Dermis microvascular lymphatic vessel endothelial cell (primary cell): ENCODE results near the gene PRIM2. TPM values are rescaled to one million over a fixed set of nuclear protein-coding genes. Genes with fewer than 3 reads are reported as not detected.
"Not testable (repeated sequence)": the region's sequence is repeated elsewhere in the genome, so short reads cannot be mapped to it uniquely, and the experiment has no call there.

Experiments used
- DNase-seq, 2 donors: peaks; one replicate each; pipeline versions ENCODE4 v3.0.0 to v3.0.0-alpha.2; 2010; ENCODE audit warnings: low read depth in 2 of 2
- total RNA-seq: library from RNA; depleted of rRNA; stranded (reverse); fragments of >200 nt; gene quantifications from 2 replicates; pipeline ENCODE4 v1.2.1, GENCODE V29; 2014

Gene PRIM2
- total RNA-seq, 1 donor from 2014 or later: 17.1 TPM

DNA sequence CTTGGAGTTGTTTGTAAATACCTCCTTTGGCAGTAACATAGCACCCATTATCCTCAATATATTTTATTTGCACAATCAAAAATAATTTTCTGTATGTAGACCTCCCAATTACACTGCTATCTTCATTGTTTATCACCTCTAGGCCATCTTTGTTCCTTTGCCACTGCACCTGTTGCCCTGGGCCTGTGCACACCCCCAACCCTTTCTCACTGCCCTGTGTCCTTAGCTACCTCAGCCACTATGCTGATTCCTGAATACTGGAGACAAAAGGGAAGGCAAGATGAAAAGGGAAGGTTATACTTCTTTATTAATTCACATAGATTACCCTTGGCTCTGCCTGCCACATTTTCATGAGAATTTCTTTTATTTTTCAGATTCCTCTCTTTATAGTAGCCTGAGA, 127.9 kb downstream of the PRIM2 start:
- DNase-seq: not testable (repeated sequence)

DNA sequence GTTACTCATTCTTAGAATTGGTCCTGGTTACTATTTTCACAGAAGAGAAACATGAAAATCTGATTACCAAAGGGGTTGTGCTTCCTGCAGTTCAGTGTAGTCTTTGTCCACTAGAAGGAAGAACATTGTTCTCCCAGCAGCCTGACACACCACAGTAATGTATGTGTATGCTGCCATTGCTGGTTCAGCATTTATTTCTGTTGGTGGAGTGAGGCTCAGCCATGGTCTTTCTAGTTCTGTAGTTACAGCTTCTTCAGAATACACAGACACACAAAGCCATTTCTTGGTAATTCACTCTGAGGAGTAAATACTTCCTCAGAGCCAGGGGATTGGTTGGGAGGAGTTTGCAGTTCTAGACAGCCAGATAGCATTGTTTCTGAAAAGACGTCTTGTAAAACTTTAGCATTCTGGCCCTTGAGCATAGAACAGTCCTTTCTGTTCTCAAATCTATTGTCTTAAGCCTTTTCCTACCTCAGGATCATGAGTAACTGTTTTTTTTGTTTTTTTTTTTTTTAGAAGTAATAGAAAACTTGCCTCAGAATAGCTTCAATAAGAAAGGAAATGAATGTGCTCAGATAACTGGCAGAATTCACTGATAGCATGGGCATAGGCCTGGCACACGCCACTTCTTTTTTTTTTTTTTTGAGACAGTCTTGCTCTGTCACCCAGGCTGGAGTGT, 128.5 kb downstream of the PRIM2 start:
- peak in 1 of 2 donors; percentile 38 for DNase-seq

DNA sequence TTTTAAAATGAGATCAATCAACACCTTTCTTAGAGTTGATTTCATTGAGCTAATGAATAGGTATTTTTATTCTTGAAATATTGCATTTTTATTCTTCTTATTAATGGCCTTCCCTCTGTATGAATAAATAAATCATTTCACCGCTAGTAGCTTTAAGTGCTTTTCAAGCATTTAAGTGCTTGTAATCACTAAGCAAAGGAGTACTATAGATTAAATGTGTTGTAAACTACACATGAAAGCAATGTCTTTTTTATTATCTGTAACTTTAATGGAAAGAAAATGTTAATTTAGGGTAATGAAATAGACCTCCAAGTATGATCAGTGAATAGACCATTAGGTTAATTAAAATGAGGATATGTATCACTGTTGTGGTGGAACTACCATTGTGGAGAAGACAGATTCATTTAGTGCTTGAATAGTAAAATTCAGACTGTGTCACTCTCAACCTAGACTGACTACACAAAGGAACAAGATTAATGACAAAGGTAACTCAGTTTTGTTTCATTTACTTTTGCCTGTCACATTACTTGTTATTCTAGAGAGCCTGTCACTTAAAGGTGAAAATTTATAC, 132.2 kb downstream of the PRIM2 start:
- DNase-seq: not testable (repeated sequence)

DNA sequence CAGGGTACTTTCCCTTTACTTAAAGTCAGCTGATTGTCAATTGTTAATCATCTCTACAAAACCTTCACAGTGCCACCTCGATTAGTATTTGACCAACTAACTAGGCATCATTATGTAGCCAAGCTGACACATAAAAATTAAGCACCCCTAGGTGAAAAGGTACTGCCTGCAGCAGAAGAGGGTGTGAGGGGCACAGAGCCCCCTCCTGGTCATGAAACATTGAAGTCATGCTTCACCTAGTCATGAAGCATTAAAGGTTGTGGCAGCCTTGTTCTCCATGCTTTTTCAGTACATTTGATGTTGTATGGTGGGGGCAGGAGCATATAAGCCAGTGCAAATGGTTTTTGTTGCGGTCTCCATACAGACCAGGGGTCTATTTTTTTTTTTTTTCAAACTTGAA, 142.4 kb downstream of the PRIM2 start:
- not testable (repeated sequence) for DNase-seq

DNA sequence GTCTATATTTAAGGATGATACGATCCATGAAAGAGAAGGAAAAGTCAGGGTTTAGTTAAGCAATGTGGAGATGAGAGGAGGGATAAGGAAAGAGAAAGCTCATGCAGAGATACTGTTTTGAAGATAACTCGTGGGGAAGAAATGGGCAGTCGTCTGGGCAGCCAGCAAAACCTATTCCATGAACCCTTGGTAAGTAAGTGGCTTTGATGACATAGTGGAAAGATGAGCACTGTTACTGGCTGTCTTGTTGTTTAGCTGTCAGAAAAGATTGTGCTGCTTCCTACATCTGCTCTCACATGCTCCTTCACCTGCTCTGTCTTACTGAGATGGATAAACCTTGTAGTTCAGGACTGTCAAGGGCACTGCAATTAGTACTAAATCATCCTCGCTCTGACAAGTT, 143.6 kb downstream of the PRIM2 start:
- DNase-seq: not testable (repeated sequence)

DNA sequence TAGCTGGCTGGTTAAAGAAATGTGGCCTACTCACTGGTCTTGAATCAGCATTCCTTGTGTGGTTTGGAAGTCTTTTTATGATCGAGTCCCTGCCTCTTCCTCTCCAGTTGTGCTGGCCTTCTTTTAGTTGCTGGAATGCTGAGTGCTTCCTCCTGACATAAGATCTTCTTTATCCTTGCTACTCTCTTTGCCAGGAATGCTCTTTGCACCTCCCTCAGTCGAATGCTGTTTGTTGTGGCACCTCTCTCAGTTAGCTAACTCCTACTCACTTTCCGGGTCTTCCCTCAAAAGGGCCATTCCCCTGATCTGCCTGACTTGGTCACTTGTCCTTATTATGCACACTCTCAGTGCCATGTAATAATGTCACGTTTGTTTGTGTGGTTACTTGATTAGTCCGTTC, 146.4 kb downstream of the PRIM2 start:
- not testable (repeated sequence) for DNase-seq

DNA sequence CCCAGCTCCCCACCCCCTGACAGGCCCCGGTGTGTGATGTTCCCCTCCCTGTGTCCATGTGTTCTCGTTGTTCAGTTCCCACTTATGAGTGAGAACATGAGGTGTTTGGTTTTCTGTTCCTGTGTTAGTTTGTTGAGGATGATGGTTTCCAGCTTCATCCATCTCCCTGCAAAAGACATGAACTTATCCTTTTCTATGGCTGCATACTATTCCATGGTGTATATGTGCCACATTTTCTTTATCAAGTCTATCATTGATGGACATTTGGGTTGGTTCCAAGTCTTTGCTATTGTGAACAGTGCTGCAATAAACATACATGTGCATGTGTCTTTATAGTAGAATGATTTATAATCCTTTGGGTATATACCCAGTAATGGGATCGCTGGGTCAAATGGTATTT, 148.5 kb downstream of the PRIM2 start:
- DNase-seq: not testable (repeated sequence)

DNA sequence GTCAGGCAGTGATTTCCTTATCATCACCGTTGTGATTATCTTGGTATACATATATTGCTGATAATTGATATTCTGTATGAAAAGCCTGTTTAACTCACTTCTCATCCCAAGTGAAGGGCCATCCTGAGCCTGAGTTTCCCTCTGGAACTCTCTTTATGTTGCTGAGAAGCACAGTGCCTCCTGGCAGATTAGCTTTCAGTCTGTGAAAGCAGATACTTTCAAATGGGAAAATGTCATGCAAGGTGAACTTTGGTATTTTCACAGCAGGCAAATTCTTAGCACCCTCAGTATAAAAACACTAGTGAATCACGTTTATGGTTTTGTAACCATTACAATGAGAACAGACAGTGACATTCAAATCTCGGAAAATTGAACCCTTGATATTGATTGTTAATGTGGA, 151.6 kb downstream of the PRIM2 start:
- no peak for DNase-seq

DNA sequence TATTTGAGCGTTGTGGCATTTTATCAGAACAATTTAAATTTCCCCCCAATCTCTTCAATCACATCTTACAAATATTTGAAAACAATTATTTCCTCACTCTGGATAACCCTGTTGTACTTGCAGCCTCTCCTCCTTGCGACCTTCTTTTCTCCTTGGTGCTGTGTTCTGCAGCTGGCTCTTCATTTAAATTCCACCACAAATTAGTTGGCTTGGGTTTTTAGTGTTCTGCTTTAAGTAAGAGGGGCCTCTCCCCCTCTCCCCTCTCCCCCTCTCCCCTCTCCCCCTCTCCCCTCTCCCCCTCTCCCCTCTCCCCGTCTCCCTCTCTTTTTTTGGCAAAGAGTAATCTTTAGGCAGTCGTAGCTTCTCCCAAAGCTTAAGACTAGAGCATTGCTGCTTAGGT, 152.7 kb downstream of the PRIM2 start:
- DNase-seq: not testable (repeated sequence)

DNA sequence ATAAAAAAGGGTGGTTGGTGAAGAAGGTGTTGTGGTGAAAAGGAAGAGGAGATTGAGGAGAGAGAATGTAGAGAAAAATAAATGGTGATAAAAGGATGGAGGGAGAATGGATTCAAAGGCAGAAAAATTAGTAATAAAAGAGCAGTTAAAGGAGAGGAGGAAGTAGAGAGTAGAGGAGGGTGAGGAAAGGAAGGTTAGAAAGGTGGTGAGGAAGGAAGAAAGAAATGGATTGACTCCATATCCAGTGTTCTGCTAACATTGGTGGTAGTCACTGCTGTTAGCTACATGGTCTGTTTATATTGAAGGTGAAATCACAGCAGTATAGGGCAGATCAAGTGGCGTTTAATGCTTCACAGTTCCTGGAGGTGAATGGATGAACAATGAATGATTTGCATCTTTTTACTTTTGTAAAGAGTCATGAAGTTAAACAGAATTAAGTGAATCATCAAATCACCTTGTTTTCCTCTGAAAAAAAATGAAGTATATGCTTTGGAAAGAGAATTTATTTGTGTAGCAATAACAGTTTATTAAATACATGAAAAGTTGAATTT, 154.0 kb downstream of the PRIM2 start:
- DNase-seq: not testable (repeated sequence)

DNA sequence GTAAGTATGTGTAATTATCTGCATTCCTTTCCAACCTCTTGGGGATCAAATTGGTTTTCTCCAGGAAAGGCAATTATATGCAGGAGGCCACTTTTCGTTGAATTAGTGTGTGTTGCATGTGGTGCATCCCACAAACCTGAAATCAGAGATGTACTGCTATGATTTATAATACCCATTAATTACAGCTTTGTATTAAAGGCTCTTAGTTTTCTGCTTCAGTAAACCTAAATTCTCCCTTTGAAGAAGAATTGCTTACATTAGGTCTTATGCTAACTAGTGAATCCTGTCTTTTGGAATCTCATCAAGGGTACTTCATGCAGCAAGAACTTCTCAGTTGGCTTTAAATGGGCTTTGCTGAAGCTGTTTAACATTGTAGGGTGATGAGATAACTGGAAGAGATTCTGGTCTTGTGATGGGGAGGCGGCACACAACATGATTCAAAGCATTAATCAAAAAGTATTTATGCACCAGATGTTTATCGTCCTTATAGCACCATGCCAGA, 155.5 kb downstream of the PRIM2 start:
- DNase-seq: peak in 1 of 2 donors; percentile 11

DNA sequence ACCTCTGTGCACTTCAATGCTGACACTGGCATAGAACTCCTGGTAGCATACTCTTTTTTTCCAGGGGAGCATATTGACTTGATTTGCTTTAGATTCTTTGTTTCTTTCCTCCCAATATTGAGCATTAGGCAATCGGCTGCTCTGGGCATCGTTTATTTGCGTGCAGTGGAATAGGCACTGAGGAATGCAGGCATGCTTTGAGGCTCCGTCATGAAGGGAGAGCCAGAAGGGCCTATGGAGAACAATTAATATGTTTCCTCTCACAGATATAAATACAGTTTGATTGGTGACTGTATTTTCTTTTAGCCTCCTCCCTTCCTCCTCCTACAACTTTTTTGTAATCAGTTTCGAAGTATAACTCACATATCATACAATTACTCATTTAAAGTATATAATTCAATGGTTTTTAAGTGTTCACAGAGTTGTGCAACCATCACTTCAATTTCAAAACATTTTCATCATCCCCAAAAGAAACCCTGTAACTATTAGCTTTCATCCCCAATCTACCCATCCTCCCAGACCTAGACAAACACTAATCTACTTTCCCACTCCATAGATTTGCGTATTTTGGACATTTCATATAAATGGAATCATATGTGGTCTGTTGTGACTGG, 157.5 kb downstream of the PRIM2 start:
- not testable (repeated sequence) for DNase-seq

DNA sequence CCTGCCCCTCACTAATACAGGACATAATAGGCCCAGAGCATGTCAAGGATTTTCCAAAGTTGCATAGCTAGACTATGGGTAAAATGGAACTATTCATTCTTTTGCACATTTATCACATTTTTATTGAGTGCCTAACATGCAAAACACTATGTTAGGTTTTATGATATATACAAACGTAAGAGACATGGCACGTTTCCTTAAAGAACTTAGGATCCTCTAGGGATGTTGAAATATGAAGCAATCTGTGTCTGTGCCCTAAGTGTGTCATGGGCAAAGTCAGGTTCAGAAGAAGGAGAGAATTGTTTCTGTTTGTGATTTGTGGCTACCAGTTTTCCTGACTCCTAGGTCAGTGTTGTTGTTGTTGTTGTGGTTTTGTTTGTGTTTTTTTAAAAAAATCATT, 158.2 kb downstream of the PRIM2 start:
- not testable (repeated sequence) for DNase-seq

DNA sequence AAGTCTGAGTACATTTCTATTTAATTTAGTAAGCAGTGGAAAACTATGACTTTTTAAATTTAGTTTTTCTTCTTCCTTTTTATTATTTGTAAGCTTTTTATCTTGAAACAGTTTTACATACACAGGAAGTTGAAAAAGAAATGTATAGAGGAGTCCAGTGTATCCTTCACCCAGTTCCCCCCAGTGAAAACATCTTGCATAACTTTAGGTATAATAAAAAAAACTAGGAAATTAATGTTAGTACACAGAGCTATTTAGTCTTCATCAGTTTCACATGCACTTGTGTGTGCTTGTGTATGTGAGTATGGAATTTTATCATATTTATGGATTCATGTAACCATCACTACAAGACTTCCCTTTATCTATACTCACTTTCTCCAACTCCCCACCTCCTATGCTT, 162.8 kb downstream of the PRIM2 start:
- DNase-seq: not testable (repeated sequence)

DNA sequence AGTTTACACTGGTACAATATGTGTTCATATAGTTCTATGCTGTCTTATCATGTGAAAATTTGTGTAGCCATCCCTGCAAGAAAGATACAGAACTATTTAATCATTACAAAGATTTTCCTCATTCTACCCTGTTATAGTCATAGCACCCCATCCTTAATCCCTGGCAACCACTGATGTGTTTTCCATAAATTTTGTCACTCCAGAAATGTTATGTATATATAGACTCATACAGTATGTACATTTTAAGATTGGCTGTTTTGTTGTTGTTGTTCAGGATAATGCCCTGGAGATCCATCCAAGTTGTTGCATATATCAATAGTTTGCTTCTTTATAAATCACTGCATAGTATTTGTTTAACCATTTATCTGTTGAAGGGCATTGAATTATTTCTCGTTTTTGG, 163.7 kb downstream of the PRIM2 start:
- DNase-seq: not testable (repeated sequence)

DNA sequence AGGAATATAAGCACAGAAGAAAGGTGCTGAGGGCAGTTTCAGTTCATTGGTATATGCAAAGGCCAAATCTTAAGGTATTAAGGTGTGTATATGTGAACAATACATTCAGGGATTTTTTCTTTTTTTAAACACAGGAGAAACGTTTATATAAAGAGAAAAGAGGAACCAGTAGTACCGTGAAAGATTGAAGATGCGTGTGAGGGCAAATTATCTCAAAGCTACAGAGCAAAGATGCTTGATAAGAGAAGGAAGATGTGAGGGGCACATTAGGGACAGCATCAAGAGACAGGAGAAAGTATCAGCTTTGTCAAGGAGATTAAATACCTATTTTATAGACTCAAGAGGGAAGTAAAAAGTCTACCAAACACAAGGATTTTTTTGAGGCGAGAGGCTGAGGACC, 165.0 kb downstream of the PRIM2 start:
- not testable (repeated sequence) for DNase-seq

DNA sequence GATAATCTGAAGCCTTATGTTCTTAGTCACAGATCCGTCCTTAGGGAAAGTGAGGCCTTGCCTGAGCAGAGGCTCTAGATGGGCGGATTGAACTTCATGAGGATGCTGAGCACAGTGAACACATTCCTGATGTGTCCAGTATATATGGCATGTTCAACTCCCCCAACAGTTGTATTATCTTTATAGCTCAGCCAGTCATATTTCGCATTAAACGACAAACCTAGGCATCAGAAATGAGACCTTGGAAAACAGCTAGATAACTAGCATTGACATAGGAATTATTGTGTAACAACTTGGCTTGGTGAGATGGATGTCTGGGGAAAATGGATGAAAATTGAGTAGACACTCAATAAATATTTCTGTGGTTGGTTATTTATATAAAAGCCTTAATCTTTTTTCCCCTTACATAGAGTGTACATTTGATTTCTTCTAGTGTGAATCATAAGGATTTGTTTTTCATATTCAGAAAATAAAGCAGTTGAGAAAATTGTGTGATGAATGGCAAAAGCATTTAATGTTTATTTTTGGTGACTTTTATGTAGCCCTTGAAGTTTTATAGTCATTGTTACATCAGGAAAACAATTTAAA, 169.2 kb downstream of the PRIM2 start:
- not testable (repeated sequence) for DNase-seq

DNA sequence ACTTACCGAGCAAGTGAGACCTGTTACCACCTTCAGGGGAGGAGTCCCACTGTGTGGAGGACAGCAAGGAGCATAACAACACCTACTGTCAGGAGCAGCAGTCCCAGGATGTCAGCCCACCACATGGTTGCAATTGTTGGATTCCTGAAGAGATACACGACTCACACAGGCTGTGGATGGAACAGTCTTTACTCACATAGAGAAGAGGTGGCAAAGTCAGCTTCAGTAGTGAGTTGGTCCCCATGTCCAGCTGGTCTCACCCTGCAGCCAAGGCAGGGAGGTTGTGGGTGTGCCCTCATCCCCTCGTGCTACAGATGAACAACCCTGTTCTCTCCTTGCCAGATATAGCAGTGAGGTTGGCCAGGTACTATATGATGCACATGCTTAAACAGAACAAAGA, 171.1 kb downstream of the PRIM2 start:
- not testable (repeated sequence) for DNase-seq

DNA sequence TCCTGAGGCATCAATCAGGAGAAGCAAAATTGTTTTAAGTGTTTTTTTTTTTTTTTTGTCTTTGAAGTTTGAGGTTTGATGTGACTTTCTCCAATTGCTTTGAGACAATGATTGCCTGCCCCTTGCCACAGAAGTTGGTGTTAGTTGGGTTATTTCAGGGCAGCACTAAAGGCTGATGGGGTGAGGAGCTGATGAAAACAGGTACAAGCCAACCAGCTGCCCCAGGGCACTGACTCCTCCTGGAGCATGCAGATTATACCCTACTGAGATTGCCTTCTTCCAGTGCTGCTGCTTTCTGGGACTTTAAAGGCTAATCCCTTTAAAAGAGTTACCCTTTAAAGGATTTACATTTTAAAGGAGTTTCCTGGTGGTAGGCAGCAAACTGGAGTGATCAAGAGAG, 172.5 kb downstream of the PRIM2 start:
- not testable (repeated sequence) for DNase-seq

DNA sequence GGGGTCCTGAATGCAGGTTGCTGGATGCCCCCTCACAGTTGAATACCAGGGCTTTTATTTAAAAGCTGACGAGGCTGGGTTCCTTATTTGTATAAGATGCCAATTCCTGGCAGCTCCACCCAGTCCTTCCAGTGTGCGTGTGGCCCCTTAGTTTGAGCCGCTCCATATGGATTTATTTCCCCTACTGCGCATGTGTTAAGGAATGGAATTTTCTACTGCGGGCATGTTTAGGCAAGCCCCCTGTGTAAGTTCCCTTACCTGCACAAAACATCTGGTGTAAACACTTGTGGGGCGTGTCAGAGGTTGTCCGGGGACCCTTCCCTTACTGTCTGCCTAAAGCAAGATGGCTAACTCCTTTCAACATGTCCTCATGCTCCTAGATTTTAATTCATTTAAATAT, 174.4 kb downstream of the PRIM2 start:
- DNase-seq: not testable (repeated sequence)

DNA sequence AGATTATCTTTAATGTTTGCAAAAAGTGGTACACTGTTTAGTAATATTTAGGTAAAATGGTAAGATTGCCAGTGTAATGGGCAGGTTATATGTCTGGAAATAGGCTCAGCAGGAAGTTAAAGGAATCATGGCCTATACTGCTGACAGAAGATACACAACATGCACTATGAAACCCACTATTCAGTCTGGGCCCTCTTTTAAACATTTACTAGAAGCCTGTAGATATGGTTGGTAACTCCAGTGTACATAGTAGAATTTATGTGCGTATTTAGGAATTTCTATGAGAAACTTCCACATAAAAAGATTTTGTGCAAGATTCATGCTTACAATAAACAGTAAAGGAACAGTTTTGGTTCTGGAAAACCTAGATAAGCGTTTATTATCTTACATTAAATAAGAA, 178.8 kb downstream of the PRIM2 start:
- DNase-seq: not testable (repeated sequence)
